Skeletal muscle tissue (tissue), 4 donors: ENCODE results near the gene ERVW-1. TPM values are rescaled to one million over a fixed set of nuclear protein-coding genes. Genes with fewer than 3 reads are reported as not detected.
"Not testable (repeated sequence)": the region's sequence is repeated elsewhere in the genome, so short reads cannot be mapped to it uniquely, and the experiment has no call there.

Experiments used
- H3K27ac ChIP-seq: one replicate; pipeline ENCODE4 v1.7.0; 2013; ENCODE audit warnings: mild to moderate bottlenecking, low read depth, low read length, inconsistent platforms
- H3K27me3 ChIP-seq, 3 donors: one replicate each; pipeline ENCODE4 v1.7.0; 2013; ENCODE audit warnings: low read length in 3 of 3; ENCODE audit not compliant: control insufficient read depth in 3 of 3, insufficient read depth in 3 of 3
- H3K36me3 ChIP-seq, 3 donors: one replicate each; pipeline ENCODE4 v1.7.0; 2013; ENCODE audit warnings: low read length in 3 of 3; ENCODE audit not compliant: control insufficient read depth in 3 of 3, insufficient read depth in 3 of 3
- H3K4me1 ChIP-seq, 3 donors: one replicate each; pipeline ENCODE4 v1.7.0; 2013; ENCODE audit warnings: low read length in 3 of 3, mild to moderate bottlenecking in 3 of 3; ENCODE audit not compliant: control insufficient read depth in 3 of 3, insufficient read depth in 3 of 3
- H3K4me3 ChIP-seq, 3 donors: one replicate each; pipeline ENCODE4 v1.7.0; 2013; ENCODE audit warnings: low read length in 3 of 3
- H3K9ac ChIP-seq, 3 donors: one replicate each; pipeline ENCODE4 v1.7.0; 2013; ENCODE audit warnings: low read length in 3 of 3, mild to moderate bottlenecking in 3 of 3, moderate library complexity in 2 of 3, low read depth in 1 of 3
- H3K9me3 ChIP-seq, 3 donors: one replicate each; pipeline ENCODE4 v1.7.0; 2013; ENCODE audit warnings: low read length in 3 of 3; ENCODE audit not compliant: control insufficient read depth in 3 of 3
- total RNA-seq: library from RNA; depleted of rRNA; stranded (reverse); fragments of >200 nt; gene quantifications from one replicate; pipeline ENCODE4 v1.2.3, GENCODE V29; 2014
- donor health status: Osteomylitis.

Gene ERVW-1
- total RNA-seq, 1 donor from 2014 or later: not detected

DNA sequence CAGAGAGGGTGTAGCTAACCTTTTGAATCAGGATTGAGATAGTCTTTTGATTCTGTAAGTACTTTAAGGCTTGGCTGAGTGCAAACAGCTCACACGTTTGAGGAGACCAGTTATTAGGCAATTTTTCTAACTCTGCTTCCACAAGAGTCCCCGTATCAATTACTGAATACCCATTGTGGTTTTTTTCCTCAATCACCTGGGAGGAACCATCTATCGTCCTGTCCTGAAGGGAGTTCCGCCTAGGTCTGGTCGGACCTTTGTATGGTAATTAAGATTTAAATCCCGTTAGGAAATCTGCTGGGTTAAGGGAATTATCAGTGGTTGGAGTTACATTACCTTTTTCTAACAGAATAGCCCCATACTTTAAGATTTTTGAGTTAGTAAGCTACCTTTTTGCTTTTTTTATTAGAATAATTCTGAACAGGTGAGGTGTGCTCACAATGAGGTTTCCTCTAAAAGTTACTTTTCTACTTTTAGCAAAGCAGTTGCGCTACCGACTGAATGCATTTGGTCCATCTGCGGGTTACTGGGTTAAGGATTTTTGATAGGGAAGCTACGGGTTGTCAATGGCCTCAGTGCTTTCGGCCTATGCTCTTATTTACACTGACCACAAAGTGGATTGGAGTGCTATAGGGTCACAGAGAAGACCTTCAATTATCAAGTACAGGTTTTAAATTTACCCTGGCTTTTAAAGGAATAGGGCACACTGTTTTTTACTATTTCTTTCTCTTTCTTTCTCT, 1.7 kb downstream of the ERVW-1 start:
- not testable (repeated sequence) for H3K27ac ChIP-seq, H3K36me3 ChIP-seq, H3K9ac ChIP-seq, H3K9me3 ChIP-seq, H3K4me3 ChIP-seq, H3K4me1 ChIP-seq, H3K27me3 ChIP-seq

DNA sequence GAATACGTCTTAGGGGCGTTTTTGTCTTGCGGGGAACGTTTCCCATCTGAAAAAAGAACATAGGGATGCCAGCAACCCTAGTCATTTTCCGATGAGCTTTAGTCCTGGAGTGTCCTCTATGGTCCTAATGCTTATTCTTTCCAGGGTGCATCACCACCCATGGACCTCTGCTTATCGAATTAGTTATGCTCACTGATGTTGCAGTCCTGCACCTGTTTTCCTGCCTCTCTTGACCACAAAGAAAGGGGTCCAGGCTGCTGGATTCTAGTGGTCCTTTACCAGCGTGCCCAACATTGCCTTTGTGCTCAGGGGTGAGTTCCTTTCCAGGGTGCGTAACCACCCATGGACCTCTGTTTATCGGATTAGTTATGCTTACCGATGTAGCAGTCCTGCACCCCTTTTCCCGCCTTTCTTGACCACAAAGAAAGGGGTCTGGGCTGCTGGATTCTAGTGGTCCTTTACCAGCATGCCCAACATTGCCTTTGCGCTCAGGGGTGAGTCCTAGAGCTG, 2.4 kb downstream of the ERVW-1 start:
- H3K9ac ChIP-seq, H3K4me1 ChIP-seq, H3K4me3 ChIP-seq, H3K27me3 ChIP-seq, H3K36me3 ChIP-seq, H3K27ac ChIP-seq, H3K9me3 ChIP-seq: not testable (repeated sequence)

DNA sequence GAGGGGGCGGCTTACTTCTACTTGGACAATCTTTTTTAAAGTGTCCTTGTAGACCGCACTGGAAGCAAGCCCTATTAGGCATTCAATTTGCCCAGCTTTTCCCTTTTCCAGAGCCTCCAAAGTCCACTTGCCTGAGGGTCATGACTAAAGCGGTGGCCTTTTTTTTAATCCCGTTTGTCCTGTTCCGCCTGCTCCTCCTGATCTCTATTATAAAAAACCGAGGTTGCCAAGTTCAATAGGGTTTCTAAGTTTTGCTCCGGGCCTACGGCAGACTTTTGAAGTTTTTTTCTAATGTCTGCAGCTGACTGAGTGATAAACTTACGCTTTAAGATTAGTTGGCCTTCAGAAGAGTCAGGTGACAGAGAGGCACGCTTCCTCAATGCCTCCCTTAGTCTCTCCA, 3.8 kb downstream of the ERVW-1 start:
- not testable (repeated sequence) for H3K4me1 ChIP-seq, H3K9ac ChIP-seq, H3K36me3 ChIP-seq

DNA sequence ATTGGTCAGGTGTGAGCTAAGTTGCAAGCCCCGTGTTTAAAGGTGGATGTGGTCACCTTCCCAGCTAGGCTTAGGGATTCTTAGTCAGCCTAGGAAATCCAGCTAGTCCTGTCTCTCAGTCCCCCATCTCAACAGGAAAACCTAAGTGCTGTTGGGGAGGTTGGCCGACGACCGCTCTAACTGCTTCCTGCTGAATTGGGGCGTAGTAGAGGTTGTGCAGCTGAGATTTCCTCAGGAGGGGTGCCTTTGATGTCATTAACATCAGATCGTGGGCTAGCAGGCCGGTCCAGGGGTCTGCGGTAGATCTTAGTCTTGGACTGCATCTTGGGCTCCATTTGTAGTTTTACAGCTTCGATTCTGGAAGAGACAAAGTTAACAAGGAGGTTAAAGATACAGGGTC, 9.2 kb downstream of the ERVW-1 start:
- not testable (repeated sequence) for H3K9me3 ChIP-seq, H3K27ac ChIP-seq, H3K27me3 ChIP-seq, H3K4me1 ChIP-seq, H3K4me3 ChIP-seq, H3K9ac ChIP-seq
- peaks cover 9 to 19% (median 14%) of the 10 kb centered on the region in 3 donors for H3K36me3 ChIP-seq

More for the DNA sequence above, 3.8 kb downstream of the ERVW-1 start:
- H3K27ac ChIP-seq, H3K9me3 ChIP-seq, H3K27me3 ChIP-seq, H3K4me3 ChIP-seq: not testable (repeated sequence)

DNA sequence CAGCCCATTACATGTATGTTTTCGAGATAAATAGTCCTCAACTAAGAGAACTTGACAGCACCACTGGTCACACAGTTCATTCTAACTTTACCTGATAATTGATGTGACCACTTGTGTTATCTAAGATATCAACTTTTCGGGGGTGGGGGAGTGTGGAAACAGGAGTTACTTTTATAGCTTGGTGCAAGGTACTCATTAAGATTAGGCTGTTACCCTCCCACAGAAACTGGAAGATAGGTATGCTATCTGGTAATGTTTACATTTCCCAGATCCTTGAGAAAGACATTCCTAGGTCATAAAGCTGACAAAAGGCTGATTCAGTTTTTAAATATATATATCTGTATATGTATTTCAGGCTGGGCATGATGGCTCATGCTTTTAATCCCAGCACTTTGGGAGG, 11.1 kb downstream of the ERVW-1 start:
- no peaks in the 10 kb centered on the region for H3K27me3 ChIP-seq
- no peak overlapping the region for H3K4me3 ChIP-seq
- H3K27ac ChIP-seq: no peak overlapping the region
- H3K36me3 ChIP-seq: peaks cover 11 to 27% (median 20%) of the 10 kb centered on the region in 3 donors
- no peak overlapping the region for H3K9ac ChIP-seq
- no peaks in the 10 kb centered on the region for H3K9me3 ChIP-seq
- no peaks in the 10 kb centered on the region for H3K4me1 ChIP-seq

DNA sequence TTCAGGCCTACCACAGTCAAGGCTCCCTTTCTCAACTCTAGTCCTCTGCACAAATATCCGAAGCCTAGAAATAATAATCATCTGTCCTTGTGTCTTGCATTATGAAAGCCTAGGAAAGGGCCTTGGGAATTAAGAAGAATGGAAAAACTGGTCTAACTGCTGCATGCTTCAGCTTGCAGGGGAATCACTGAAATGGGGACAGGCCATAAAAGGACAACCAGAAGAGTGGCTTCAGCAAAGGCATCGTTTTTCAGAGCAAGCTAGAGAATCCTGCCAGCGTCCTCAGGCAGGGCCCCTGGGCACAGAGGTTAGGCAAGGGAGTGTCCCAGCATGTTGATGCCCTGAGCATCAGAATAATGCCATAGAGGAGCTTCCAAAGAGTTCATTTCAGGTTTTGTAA, 13.2 kb downstream of the ERVW-1 start:
- Histone ChIP-seq H3K9me3 (no peaks in the 10 kb centered on the region), H3K9ac (no peak overlapping the region), H3K27me3 (no peaks in the 10 kb centered on the region), H3K27ac (no peak overlapping the region), H3K4me3 (no peak overlapping the region), H3K4me1 (no peaks in the 10 kb centered on the region), H3K36me3 (peaks cover 11 to 27% (median 22%) of the 10 kb centered on the region in 3 donors)

DNA sequence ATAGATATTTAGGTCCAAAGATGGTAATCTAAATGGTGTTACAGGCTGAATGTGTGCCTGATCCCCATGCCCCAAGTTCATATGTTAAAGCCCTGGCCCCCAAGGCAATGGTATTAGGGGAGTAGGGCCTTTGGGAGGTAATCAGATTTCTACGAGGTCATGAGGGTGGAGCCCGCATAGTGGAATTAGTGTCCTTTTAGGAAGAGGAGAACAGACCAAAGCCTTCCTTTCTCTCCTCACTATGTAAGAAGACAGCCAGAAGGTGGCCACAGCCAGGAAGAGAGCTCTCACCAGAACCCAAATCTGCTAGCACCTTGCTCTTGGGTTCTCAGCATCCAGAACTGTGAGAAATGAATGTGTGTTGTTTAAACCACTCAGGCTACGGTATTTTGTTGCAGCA, 15.2 kb downstream of the ERVW-1 start:
- H3K27ac ChIP-seq: no peak overlapping the region
- no peaks in the 10 kb centered on the region for H3K27me3 ChIP-seq
- no peaks in the 10 kb centered on the region for H3K4me1 ChIP-seq
- H3K9ac ChIP-seq: no peak overlapping the region
- H3K4me3 ChIP-seq: no peak overlapping the region
- H3K36me3 ChIP-seq: peaks cover 11 to 29% (median 27%) of the 10 kb centered on the region in 3 donors
- H3K9me3 ChIP-seq: no peaks in the 10 kb centered on the region

DNA sequence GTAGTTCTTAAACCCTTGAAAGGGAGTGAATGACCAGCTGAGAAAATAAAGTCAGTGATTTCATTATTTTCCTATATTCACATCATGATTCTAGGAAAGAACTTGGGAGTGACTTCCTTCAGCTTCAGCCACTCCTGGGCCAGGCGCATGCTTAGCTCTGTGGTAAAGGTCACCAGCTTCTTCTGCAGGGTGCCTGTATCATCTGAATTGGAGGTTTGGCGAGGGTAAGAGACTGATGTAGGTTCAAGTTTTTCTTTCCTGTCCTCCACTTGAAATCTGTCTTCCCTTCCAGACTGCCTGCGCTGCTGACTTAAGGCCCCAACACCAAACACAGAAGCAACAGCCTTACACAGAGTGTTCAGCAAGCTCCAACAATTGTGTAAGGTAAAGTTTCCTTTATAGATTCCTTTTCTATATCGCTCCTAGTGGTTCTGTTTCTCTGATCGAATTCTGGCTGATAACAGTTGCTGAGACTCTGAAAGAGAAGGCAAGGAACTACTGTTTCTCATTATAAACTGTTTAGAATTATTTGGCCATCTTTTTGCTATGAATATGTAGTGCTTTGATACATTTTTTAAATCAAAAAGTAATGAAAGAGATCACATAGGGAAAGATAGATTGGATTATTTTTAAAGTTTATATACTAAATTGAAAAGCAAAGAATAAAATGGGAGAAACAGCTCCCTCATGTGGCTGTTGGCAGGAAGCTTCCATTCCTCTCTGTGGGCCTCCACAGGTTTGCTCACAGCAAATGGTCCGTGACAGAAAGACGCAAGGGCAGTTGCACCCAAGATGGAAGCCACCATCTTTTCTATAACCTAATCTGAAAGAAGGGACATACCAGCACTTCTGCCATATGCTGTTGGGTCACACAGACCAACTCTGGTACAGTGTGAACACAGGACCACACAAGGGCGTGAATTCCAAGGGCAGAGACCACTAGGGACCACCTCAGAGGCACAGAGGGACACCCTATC, 16.4 kb downstream of the ERVW-1 start:
- no peak overlapping the region for H3K4me3 ChIP-seq
- H3K27ac ChIP-seq: no peak overlapping the region
- no peaks in the 10 kb centered on the region for H3K4me1 ChIP-seq
- no peaks in the 10 kb centered on the region for H3K27me3 ChIP-seq
- H3K9ac ChIP-seq: no peak overlapping the region
- H3K9me3 ChIP-seq: no peaks in the 10 kb centered on the region
- peaks cover 12 to 35% (median 31%) of the 10 kb centered on the region in 3 donors for H3K36me3 ChIP-seq

DNA sequence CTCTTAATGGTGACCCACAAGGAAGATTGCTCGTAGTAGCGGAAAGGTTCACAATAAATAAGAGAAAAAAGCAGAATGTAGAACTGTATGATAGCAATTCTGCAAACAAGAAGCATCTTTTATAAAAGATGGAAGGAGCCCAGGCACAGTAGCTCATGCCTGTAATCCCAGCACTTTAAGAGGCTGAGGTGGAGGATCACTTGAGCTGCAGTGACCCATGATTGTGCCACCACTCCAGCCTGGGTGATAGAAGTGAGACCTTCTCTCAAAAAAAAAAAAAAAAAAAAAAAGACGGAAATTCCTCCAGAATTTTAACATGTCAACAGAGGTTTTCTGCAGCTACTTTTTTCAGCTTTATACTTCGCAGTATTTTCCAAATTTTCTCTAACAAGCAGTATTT, 17.2 kb downstream of the ERVW-1 start:
- H3K4me3 ChIP-seq: no peak overlapping the region
- H3K27me3 ChIP-seq: no peaks in the 10 kb centered on the region
- no peak overlapping the region for H3K9ac ChIP-seq
- H3K9me3 ChIP-seq: no peaks in the 10 kb centered on the region
- peaks cover 18 to 39% (median 38%) of the 10 kb centered on the region in 3 donors for H3K36me3 ChIP-seq
- no peak overlapping the region for H3K27ac ChIP-seq
- H3K4me1 ChIP-seq: no peaks in the 10 kb centered on the region

DNA sequence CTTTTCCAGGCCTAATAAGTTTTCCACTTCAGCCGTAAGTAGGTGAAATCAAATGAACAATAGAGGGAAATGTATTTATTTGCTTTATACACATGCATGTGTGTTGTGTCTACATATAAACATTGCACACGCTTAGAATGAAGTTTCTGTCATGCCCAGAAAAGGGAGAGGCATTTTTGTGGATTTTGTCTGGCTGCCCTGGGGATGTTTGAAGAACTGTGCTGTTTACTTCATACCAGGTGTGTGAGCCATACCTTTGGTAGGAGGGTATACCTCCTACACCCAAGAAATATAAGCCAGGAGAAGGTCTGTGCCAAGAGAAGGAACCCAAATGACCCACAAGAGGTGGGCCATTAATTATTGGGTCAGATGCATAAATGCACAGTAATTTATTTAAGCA, 17.6 kb downstream of the ERVW-1 start:
- Histone ChIP-seq H3K9me3 (no peaks in the 10 kb centered on the region), H3K27ac (no peak overlapping the region), H3K9ac (no peak overlapping the region), H3K36me3 (peaks cover 18 to 43% (median 39%) of the 10 kb centered on the region in 3 donors), H3K27me3 (no peaks in the 10 kb centered on the region), H3K4me1 (no peaks in the 10 kb centered on the region), H3K4me3 (no peak overlapping the region)
